ENCODE data around the gene TRIM49.
"Not testable (repeated sequence)": the region's sequence is repeated elsewhere in the genome, so short reads cannot be mapped to it uniquely, and the experiment has no call there.

The TRIM49 gene, protein sequence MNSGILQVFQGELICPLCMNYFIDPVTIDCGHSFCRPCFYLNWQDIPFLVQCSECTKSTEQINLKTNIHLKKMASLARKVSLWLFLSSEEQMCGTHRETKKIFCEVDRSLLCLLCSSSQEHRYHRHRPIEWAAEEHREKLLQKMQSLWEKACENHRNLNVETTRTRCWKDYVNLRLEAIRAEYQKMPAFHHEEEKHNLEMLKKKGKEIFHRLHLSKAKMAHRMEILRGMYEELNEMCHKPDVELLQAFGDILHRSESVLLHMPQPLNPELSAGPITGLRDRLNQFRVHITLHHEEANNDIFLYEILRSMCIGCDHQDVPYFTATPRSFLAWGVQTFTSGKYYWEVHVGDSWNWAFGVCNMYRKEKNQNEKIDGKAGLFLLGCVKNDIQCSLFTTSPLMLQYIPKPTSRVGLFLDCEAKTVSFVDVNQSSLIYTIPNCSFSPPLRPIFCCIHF

DNA sequence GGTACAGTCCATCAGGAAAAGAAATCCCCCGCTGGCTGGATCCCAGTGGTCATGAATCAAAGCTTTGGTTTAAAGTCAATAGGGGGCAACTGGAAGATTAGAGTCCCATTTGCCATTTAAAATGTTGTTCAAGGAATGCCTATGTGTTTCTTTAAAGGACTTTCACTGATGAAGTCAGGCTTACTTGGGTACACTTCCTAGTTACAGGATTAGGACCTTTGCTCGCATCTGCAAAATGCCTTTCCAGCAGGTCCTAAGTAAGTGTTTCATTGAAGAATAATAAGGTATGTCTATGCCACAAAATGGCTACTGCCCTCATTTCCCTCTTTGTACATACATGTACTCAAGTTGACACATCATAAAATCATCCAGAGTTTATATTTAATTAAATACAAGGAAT, at the start of gene TRIM49:
Gene TRIM49 (minus strand): TSS at position 101 of the 400 bp plus-strand sequence. CDS start 4,106 bp downstream, outside the sequence.
- DNase-seq = not testable (repeated sequence)

DNA sequence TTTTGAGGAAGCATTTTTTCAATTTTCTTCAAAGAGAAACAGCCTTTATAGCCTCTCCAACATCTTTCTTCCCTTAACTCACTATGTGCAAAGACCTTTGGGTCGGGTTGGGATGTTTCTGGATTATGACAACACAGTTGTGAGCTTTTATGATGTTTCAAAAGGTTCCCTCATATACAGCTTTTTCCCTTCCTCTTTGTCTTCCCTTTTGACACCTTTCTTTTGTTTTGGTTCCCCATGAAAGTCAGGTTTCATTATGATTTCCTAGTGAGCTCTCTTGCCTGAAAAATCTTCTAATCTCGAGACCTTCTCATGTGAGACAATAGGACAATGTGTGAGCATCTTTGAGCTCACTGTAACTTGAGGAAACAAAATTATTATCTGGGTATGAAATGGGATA, 18.3 kb upstream of the TRIM49 start:
- DNase-seq = not testable (repeated sequence)

DNA sequence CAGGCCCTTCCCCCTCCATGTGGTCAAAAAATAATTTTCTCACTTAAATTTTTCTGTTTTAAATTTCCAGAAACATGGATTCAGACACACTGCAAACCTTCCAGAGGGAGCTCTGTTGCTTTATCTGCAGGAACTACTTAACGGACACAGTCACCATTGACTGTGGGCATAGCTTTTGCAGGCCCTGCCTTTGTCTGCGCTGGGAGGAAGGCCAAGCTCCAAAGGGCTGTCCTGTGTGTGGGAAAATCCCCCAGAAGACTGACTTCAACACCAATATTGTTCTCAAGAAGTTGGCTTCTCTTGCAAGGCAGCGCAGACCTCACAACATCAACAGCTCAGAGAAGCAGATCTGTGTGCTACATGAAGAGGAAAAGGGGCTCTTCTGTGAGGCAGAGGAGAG, 11.6 kb upstream of the TRIM49 start:
- DNase-seq = not testable (repeated sequence)

DNA sequence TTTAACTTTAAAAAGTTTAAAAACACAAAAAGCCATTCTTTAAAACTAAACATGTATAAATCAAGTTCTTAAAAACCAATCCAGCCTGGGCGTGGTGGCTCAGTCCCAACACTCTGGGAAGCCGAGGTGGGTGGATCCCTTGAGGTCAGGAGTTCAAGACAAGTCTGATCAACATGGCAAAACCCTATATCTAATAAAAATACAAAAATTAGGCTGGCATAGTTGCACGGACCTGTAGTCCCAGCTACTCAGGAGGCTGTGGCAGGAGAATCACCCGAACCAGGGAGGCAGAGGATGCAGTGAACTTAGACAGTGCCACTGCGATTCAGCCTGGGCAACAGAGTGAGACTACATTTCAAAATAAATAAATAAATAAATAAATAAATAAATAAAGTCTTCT, 5.2 kb upstream of the TRIM49 start:
- DNase-seq = not testable (repeated sequence)

DNA sequence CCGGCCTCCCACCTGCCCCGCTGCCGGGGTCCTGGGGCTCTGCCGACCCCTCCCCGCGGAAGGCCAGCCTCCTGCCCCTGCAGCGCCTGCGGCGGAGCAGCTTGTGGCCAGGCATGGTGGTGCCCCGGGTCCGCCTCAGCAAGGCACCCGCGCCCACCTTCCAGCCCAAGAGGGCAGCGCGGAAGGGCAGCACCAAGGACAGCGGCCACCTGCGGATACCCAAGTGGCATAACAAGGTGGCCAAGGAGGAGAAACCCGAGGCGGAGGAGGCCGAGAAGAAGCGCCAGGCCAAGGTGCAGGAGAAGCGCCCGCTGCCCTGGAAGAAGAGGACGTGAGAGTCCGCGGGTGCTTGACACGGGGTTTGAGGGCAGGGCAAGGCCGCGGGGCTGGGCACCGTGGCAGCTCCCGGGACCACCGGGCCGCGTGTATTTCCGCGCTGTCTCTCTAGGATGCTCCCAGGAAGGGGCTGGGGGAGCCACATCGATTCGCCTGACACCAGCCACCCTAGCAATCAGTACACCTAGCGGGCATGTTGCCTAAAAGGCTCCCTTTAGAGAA, 20.8 kb downstream of the TRIM49 start:
- DNase-seq = not testable (repeated sequence)

DNA sequence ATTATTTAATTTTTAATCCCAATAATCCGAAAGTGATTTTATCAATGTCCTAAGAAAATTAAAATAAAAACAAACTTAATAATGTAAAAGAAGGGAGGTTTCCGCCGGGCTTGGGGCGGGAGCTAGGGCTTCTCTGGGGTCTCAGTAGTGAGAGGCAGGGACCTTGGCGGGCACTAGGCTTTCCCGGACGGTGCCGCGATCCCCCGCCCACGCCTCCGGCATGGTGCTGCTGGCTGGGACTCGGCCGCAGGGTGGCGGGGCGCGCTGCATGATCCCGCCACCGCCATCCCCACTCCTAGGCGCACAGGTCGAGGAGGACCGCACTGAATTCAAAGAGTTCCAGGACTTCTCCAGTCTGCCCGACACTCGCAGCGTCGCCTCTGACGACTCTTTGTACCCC, 22.6 kb downstream of the TRIM49 start:
- DNase-seq = not testable (repeated sequence)

DNA sequence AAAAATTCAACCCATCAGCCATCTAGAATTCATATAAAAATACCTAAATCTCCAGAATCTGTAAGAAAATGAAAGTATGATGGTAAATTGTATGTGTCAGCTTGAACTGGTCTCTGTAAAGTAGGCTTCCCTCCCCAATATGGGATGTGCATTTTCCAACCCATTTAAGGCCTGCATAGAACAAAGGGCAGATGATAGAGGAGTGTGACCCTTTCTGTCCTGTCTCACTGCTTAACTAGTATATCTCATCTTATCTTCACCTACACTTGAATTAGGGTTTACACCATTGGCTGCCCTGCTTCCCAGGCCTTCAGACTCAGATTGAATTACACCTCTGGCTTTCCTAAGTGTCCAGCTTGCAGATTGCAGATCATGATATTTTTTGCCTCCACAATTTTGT, 57.6 kb downstream of the TRIM49 start:
- DNase-seq = not testable (repeated sequence)
